Esophagus squamous epithelium (tissue), 5 donors: ENCODE measurements around the gene APCDD1. TPM values are rescaled to one million over a fixed set of nuclear protein-coding genes. Genes with fewer than 3 reads are reported as not detected.

Experiments used
- DNase-seq: peaks from one replicate; lab custom pipeline; 2025; lab: John Stamatoyannopoulos, UW
- H3K27ac ChIP-seq, 4 donors: fragments of 200-600 bp; sonication (generic); one replicate each; pipeline ENCODE4 v1.5.1; 2016 to 2019; ENCODE audit warnings: mild to moderate bottlenecking in 1 of 4
- H3K27me3 ChIP-seq, 4 donors: fragments of 200-600 bp; sonication (generic); 1 replicate in 3 of 4; 2 replicates in 1 of 4; pipeline versions ENCODE4 v1.5.1 to v1.6.0; 2017 to 2021; ENCODE audit warnings: antibody characterized with exemption in 1 of 4
- H3K36me3 ChIP-seq, 3 donors: fragments of 200-600 bp; sonication (generic); one replicate each; pipeline ENCODE4 v1.5.1; 2016 to 2019
- H3K4me1 ChIP-seq, 3 donors: fragments of 200-600 bp; sonication (generic); one replicate each; pipeline ENCODE4 v1.5.1; 2017 to 2019
- H3K4me3 ChIP-seq, 4 donors: fragments of 200-600 bp; sonication (generic); 1 replicate in 3 of 4; 2 replicates in 1 of 4; pipeline ENCODE4 v1.5.1; 2016 to 2019; ENCODE audit warnings: mild to moderate bottlenecking in 2 of 4, moderate library complexity in 1 of 4
- H3K9me3 ChIP-seq, 3 donors: fragments of 200-600 bp; sonication (generic); one replicate each; pipeline ENCODE4 v1.5.1; 2016 to 2019
- POLR2A ChIP-seq, 4 donors: fragments of 450-650 bp; IDR thresholded peaks; one replicate each; pipeline ENCODE4 v1.6.1; 2017; ENCODE audit warnings: antibody characterized with exemption in 4 of 4, mild to moderate bottlenecking in 4 of 4, moderate library complexity in 3 of 4
- WGBS, 2 donors: methylation state at CpG; one replicate each; pipeline ENCODE4 v1.1.5; 2018; 5-methylcytosine and 5-hydroxymethylcytosine counted together
- intact Hi-C: fragments of 100-400 bp; cut with DNase I; formaldehyde crosslinking; loops from one replicate; pipeline ENCODE4 v1.15.0; 2022
- total RNA-seq, 4 donors: library from RNA; depleted of rRNA; stranded (reverse); fragments of >200 nt; gene quantifications; one replicate each; pipeline ENCODE4 v1.1.0, GENCODE V29; 2016
- TF ChIP-seq, protein P1 (sequence below), 6 experiments: fragments of 450-650 bp in 4 of 6; fragments of 200-600 bp in 2 of 6; sonication (generic) in 2 of 6; IDR thresholded peaks; one replicate each; pipeline ENCODE4 v1.5.1; 2016 to 2019; ENCODE audit warnings: antibody characterized with exemption in 6 of 6, mild to moderate bottlenecking in 4 of 6, moderate library complexity in 4 of 6
- donor health status: DM: yes; HTN: yes; CAD: no.

Gene APCDD1
- total RNA-seq, 4 donors from 2014 or later: 16.5 to 76.5 (median 41.4) TPM

DNA sequence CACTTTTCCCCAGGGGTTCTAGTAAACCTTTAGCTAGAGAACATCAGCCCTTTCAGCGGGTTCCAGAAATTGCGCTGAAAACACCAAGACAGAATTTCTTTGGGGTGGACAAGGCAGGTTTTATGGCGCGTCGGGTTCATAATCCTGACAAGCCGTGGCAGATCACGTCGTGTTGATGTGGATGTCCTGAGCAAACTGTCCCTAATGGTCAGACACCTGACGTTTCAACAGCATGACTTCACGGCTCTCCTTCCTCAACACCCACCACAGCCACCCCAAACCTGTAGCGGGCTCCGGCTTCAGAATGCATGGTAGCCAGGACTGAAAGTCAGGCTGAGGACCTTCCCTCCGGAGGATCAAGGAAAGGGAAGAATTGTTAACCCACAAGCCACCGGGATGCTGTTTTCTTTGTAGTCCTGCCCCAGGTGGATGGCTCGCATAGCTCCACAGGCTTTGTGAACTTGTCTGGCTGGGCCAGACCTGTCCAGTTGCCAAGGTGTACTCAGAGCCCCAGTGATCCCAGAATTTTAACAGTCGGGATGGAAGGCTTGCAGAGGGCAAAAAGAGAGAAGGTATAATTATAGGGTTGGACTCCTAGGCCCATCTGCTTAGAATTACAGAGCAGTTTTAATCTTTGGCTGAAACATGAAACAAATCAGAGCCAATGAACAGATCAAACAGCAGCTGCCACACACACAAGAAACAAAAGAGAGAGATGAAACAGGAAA, 1.5 kb downstream of the APCDD1 start:
- Histone ChIP-seq H3K4me3 (peak overlapping the region; percentile 63 to 91 (median 78)), H3K4me1 (peaks cover 17 to 75% (median 27%) of the 10 kb centered on the region in 3 donors), H3K9me3 (no peaks in the 10 kb centered on the region), H3K27ac (peak overlapping the region; percentile 87 to 94 (median 90)), H3K27me3 (no peaks in the 10 kb centered on the region), H3K36me3 (no peaks in the 10 kb centered on the region)
- no peak for DNase-seq
- intact Hi-C loops: no loop called here
- 9 to 13% methylated on average over 12 to 14 of the region's 16 CpGs for WGBS, 2 donors
- no peak for TF ChIP-seq POLR2A (IDR thresholded peaks at IDR 0.05)
- TF ChIP-seq, protein P1, sequence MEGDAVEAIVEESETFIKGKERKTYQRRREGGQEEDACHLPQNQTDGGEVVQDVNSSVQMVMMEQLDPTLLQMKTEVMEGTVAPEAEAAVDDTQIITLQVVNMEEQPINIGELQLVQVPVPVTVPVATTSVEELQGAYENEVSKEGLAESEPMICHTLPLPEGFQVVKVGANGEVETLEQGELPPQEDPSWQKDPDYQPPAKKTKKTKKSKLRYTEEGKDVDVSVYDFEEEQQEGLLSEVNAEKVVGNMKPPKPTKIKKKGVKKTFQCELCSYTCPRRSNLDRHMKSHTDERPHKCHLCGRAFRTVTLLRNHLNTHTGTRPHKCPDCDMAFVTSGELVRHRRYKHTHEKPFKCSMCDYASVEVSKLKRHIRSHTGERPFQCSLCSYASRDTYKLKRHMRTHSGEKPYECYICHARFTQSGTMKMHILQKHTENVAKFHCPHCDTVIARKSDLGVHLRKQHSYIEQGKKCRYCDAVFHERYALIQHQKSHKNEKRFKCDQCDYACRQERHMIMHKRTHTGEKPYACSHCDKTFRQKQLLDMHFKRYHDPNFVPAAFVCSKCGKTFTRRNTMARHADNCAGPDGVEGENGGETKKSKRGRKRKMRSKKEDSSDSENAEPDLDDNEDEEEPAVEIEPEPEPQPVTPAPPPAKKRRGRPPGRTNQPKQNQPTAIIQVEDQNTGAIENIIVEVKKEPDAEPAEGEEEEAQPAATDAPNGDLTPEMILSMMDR (IDR thresholded peaks at IDR 0.05): no peak

DNA sequence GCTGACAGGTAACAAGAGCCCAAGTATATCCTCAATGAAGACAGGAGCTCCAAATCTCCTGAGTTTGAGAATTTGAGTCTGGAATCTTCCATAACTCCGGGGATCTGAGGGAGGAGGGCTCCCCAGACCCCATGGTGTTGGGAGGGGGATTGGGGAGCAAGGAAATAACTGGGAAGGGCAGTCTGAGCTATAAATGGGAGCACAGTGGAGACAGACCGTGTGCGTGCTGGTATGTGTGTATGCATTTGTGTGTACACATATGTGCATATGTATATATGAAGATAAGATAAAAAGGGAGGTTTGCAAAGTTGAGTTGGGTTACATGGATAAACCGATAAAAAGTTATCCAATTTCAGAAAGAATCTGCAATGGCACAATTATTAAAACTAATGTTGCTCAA, 2.3 kb downstream of the APCDD1 start:
- Histone ChIP-seq H3K27me3 (no peaks in the 10 kb centered on the region), H3K36me3 (no peaks in the 10 kb centered on the region), H3K4me1 (peaks cover 17 to 82% (median 27%) of the 10 kb centered on the region in 3 donors), H3K4me3 (peak overlapping the region; percentile 6 to 91 (median 73)), H3K27ac (peak overlapping the region in 3 of 4 donors; percentile 87 to 94 (median 88)), H3K9me3 (no peaks in the 10 kb centered on the region)
- intact Hi-C loops: no loop called here
- TF ChIP-seq, protein P1 (IDR thresholded peaks at IDR 0.05): no peak
- TF ChIP-seq POLR2A (IDR thresholded peaks at IDR 0.05): no peak
- no peak for DNase-seq
- 44 to 58% methylated on average over 4 of the region's 4 CpGs for WGBS, 2 donors

DNA sequence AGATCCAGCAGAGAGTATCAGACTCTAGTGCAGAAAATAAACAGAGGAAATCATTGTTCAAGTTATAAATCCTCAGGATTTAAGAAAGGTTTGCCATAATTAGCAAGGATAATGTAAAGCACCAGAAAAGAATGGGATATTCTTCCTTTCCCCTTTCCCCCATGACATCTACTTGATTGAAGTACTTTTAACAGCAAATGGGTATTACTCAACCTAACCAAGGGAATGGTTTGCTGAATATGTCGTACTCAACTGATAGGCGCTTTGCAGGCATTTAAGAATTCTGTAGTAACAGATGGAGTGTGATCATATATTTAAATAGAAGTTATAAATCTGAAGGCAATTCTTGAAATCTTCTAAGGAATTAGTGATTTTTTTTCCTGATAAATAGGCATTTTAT, 2.7 kb downstream of the APCDD1 start:
- peak overlapping the region in 2 of 4 donors; percentile 87 to 94 for H3K27ac ChIP-seq
- no peaks in the 10 kb centered on the region for H3K36me3 ChIP-seq
- no peaks in the 10 kb centered on the region for H3K9me3 ChIP-seq
- no peaks in the 10 kb centered on the region for H3K27me3 ChIP-seq
- WGBS, 2 donors: 88 to 89% methylated on average over 2 of the region's 2 CpGs
- DNase-seq: no peak
- H3K4me3 ChIP-seq: peak overlapping the region; percentile 6 to 91 (median 73)
- peaks cover 17 to 86% (median 27%) of the 10 kb centered on the region in 3 donors for H3K4me1 ChIP-seq
- intact Hi-C loops: no loop called here
- TF ChIP-seq POLR2A (IDR thresholded peaks at IDR 0.05): no peak
- TF ChIP-seq, protein P1 (IDR thresholded peaks at IDR 0.05): no peak

DNA sequence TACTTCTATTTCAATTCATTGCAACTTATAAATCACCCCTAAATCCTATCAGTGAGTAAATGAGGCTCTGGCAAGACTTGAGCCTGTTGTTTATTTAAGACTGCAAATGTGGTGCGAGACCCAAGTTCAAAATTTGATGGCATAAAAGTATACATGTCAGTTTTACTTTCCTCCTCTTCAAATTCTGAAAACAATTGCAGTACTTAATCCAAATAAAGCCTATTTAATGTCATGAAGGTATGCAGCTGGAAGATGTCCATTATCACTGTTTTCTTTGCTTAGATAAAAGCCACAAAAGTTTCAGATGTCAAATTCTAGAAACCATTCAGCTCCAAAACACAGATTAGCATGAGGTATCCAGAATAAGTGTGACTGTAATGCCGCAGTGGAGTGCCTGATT, 3.3 kb downstream of the APCDD1 start:
- DNase-seq: no peak

DNA sequence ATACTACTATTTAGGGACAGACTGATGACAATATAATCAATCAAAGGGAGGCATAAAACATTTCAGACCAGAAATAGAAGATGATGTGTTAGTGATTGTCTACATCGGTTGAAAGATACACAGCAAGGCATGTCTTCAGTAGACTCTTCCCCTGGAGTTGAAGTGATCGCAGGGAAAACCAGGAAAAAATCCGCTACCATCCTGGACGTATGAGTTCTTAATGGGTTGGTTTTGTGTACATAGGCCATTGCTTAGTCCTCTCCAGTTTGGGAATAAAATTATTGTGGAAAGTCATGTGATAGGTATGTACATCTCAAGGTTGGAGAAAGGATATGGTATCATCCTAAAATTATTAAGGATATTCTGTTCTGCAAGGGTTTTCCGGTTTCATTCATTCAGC, 4.3 kb downstream of the APCDD1 start:
- Histone ChIP-seq H3K27ac (no peak overlapping the region), H3K4me1 (peaks cover 13 to 78% (median 23%) of the 10 kb centered on the region in 3 donors), H3K4me3 (no peak overlapping the region), H3K27me3 (no peaks in the 10 kb centered on the region), H3K36me3 (no peaks in the 10 kb centered on the region), H3K9me3 (no peaks in the 10 kb centered on the region)
- intact Hi-C loops: no loop called here
- WGBS, 2 donors: 83 to 88% methylated on average over 5 of the region's 5 CpGs
- TF ChIP-seq POLR2A (IDR thresholded peaks at IDR 0.05): no peak
- TF ChIP-seq, protein P1 (IDR thresholded peaks at IDR 0.05): no peak
- no peak for DNase-seq

More for the DNA sequence above, 3.3 kb downstream of the APCDD1 start:
- intact Hi-C loops: no loop called here
- Histone ChIP-seq H3K4me1 (peaks cover 17 to 85% (median 27%) of the 10 kb centered on the region in 3 donors), H3K4me3 (peak overlapping the region in 3 of 4 donors; percentile 63 to 91 (median 83)), H3K27me3 (no peaks in the 10 kb centered on the region), H3K9me3 (no peaks in the 10 kb centered on the region), H3K36me3 (no peaks in the 10 kb centered on the region), H3K27ac (peak overlapping the region in 2 of 4 donors; percentile 87 to 94)
- 27 to 39% methylated on average over 2 of the region's 2 CpGs for WGBS, 2 donors
- no peak for TF ChIP-seq POLR2A (IDR thresholded peaks at IDR 0.05)
- TF ChIP-seq, protein P1 (IDR thresholded peaks at IDR 0.05): no peak
